ENCODE measurements around the gene POM121C. TPM values are rescaled to one million over a fixed set of nuclear protein-coding genes. Genes with fewer than 3 reads are reported as not detected.
A peak's percentile ranks its signal among the peaks of the same experiment; 100 is the strongest.
"Not testable (repeated sequence)": the region's sequence is repeated elsewhere in the genome, so short reads cannot be mapped to it uniquely, and the experiment has no call there.

POM121C gene
- polyA plus RNA-seq, 1 of the 3 experiments (the other 2 are of a cell fraction), result 20.4 TPM

DNA sequence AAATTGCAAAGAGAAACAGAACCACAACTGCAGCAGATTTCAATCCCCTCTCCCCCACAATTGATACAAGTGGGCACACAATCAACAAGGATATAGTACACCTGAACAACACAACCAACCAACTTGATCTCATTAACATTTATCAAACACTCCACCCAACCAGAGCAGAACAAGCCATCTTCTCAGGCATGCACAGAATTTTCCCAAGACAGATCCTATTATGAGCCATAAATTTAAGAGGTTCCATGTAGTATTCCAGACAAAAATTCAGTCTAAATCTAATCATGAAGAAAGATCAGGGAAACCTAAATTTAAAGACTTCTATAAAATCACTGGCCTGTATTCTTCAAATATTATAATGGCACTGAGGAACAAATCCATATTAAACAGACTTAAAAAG is 35.6 kb upstream of the POM121C start:
- H3K27ac ChIP-seq (ENCODE audit: low read depth in 2 of 2, low read length in 1 of 2); CTCF ChIA-PET; POLR2A ChIA-PET; H3K9me2 ChIP-seq; H3K9ac ChIP-seq; H3K27me3 ChIP-seq (ENCODE audit: insufficient read depth); DNase-seq; H3F3A ChIP-seq (replicated peaks; ENCODE audit: insufficient read depth); H2AFZ ChIP-seq (ENCODE audit: low read depth); H3K4me2 ChIP-seq; H3K4me3 ChIP-seq (ENCODE audit: low read depth in 2 of 2, low read length in 1 of 2); H3K4me1 ChIP-seq (ENCODE audit: control insufficient read depth in 1 of 2, insufficient read depth in 2 of 2, low read depth in 1 of 2, low read length in 1 of 2): not testable (repeated sequence)
- Histone ChIP-seq H3K9me3 (peaks cover 12% of the 10 kb centered on the region), H4K20me1 (ENCODE audit: insufficient read depth) (peaks cover 16% of the 10 kb centered on the region), H3K36me3 (replicated peaks in 1 of 2; ENCODE audit: control insufficient read depth in 1 of 2, insufficient read depth in 2 of 2, low read length in 1 of 2) (peaks cover 40 to 79% of the 10 kb centered on the region in 2 experiments), H3K79me2 (ENCODE audit: insufficient read depth) (peaks cover 94% of the 10 kb centered on the region)

GRCh38 chr7:75518842-75519241 is 32.7 kb upstream of the POM121C start:
- H3K4me1 ChIP-seq (ENCODE audit: control insufficient read depth in 1 of 2, insufficient read depth in 2 of 2, low read depth in 1 of 2, low read length in 1 of 2); H3K4me3 ChIP-seq (ENCODE audit: low read depth in 2 of 2, low read length in 1 of 2); DNase-seq; H3K9me2 ChIP-seq; H4K20me1 ChIP-seq (ENCODE audit: insufficient read depth); H3F3A ChIP-seq (replicated peaks; ENCODE audit: insufficient read depth); H3K27me3 ChIP-seq (ENCODE audit: insufficient read depth); H3K9ac ChIP-seq; H2AFZ ChIP-seq (ENCODE audit: low read depth); POLR2A ChIA-PET; H3K27ac ChIP-seq (ENCODE audit: low read depth in 2 of 2, low read length in 1 of 2); H3K4me2 ChIP-seq: not testable (repeated sequence)
- peaks cover 12% of the 10 kb centered on the region for H3K9me3 ChIP-seq
- CTCF ChIA-PET, result interaction anchor here (0.7 kb wide), 1 partner anchor 121 kb away, joined by 3 read pairs; no protein-coding TSS in a partner anchor
- H3K36me3 ChIP-seq (replicated peaks in 1 of 2; ENCODE audit: control insufficient read depth in 1 of 2, insufficient read depth in 2 of 2, low read length in 1 of 2), result peaks cover 40 to 66% of the 10 kb centered on the region in 2 experiments
- 99% methylated on average over 2 of the region's 2 CpGs for WGBS (ENCODE audit: low lambda C conversion rate)
- H3K79me2 ChIP-seq (ENCODE audit: insufficient read depth), result peaks cover 65% of the 10 kb centered on the region

GRCh38 chr7:75509033-75509432 is 22.9 kb upstream of the POM121C start:
- H3K27me3 ChIP-seq (ENCODE audit: insufficient read depth); CTCF ChIA-PET; H4K20me1 ChIP-seq (ENCODE audit: insufficient read depth); H3K9ac ChIP-seq; H3K27ac ChIP-seq (ENCODE audit: low read depth in 2 of 2, low read length in 1 of 2); H3K9me2 ChIP-seq; H3K4me3 ChIP-seq (ENCODE audit: low read depth in 2 of 2, low read length in 1 of 2); POLR2A ChIA-PET; H3K36me3 ChIP-seq (replicated peaks in 1 of 2; ENCODE audit: control insufficient read depth in 1 of 2, insufficient read depth in 2 of 2, low read length in 1 of 2); DNase-seq; H3K4me1 ChIP-seq (ENCODE audit: control insufficient read depth in 1 of 2, insufficient read depth in 2 of 2, low read depth in 1 of 2, low read length in 1 of 2); H3K4me2 ChIP-seq; H2AFZ ChIP-seq (ENCODE audit: low read depth); H3K79me2 ChIP-seq (ENCODE audit: insufficient read depth); H3F3A ChIP-seq (replicated peaks; ENCODE audit: insufficient read depth); H3K9me3 ChIP-seq: not testable (repeated sequence)
- WGBS (ENCODE audit: low lambda C conversion rate), result no CpG with 5 or more reads among the region's 4 CpGs

- H4K20me1 ChIP-seq (ENCODE audit: insufficient read depth); H3K9me3 ChIP-seq; H3K79me2 ChIP-seq (ENCODE audit: insufficient read depth); H3K36me3 ChIP-seq (replicated peaks in 1 of 2; ENCODE audit: control insufficient read depth in 1 of 2, insufficient read depth in 2 of 2, low read length in 1 of 2); H3K27ac ChIP-seq (ENCODE audit: low read depth in 2 of 2, low read length in 1 of 2); H3K4me2 ChIP-seq; POLR2A ChIA-PET; H3K4me1 ChIP-seq (ENCODE audit: control insufficient read depth in 1 of 2, insufficient read depth in 2 of 2, low read depth in 1 of 2, low read length in 1 of 2); H3K4me3 ChIP-seq (ENCODE audit: low read depth in 2 of 2, low read length in 1 of 2); H3K9ac ChIP-seq; H3F3A ChIP-seq (replicated peaks; ENCODE audit: insufficient read depth); CTCF ChIA-PET; H3K9me2 ChIP-seq; DNase-seq; H3K27me3 ChIP-seq (ENCODE audit: insufficient read depth); H2AFZ ChIP-seq (ENCODE audit: low read depth): not testable (repeated sequence)
- 96% methylated on average over 6 of the region's 6 CpGs for WGBS (ENCODE audit: low lambda C conversion rate)
These were observed 5.9 kb upstream of the POM121C start, which contains the start of gene SPDYE5 for GRCh38 chr7:75492020-75492419. Gene SPDYE5 (plus strand): TSS chr7:75492320. CDS start chr7:75494048, 1,728 bp downstream.

DNA sequence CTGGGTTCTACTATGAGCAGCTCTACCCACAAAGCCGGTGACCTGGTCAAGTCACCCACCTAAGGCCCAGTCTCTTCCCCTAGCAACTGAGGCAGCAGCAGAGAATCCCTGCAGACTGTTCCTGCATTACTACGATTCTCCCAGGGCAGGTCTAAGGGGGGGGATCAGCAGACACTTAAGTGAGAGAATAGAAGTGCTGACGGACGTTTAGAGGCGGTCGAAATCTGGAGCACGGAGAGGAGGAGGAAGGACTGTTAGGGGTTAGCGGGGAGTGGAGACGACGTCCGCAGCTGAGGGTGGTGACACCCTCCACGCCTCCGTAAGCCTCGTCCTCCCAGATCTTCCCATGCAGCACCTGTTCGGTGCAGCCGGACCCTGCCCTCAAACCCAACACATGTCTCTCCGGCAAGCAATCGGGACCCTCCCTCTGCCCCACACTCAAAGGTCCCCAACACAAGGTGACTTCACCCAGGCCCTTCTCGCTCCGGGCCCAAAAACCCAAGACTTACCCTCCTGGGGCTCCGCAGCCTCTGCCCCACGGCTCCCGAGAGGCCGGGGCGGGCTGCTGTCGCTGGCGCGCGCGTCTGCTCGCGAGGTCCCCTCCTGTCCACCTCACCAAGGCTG is 632 bp downstream of the POM121C start:
- H4K20me1 ChIP-seq (ENCODE audit: insufficient read depth); POLR2A ChIA-PET; H3K36me3 ChIP-seq (replicated peaks in 1 of 2; ENCODE audit: control insufficient read depth in 1 of 2, insufficient read depth in 2 of 2, low read length in 1 of 2); H3K27me3 ChIP-seq (ENCODE audit: insufficient read depth); H3K4me1 ChIP-seq (ENCODE audit: control insufficient read depth in 1 of 2, insufficient read depth in 2 of 2, low read depth in 1 of 2, low read length in 1 of 2); H3K9me2 ChIP-seq; H3K9me3 ChIP-seq; CTCF ChIA-PET; H3F3A ChIP-seq (replicated peaks; ENCODE audit: insufficient read depth); DNase-seq: not testable (repeated sequence)
- H3K4me2 ChIP-seq, result peak overlapping the region; percentile 93
- peak overlapping the region; percentile 93 for H3K9ac ChIP-seq
- WGBS (ENCODE audit: low lambda C conversion rate), result 0% methylated on average over 15 of the region's 32 CpGs
- peak overlapping the region in 1 of 2 experiments; percentile 75; a peak in 3 of 4 replicates for H3K27ac ChIP-seq (ENCODE audit: low read depth in 2 of 2, low read length in 1 of 2)
- peak overlapping the region; percentile 100 for H2AFZ ChIP-seq (ENCODE audit: low read depth)
- H3K4me3 ChIP-seq (ENCODE audit: low read depth in 2 of 2, low read length in 1 of 2), result peak overlapping the region; percentile 86 to 93
- H3K79me2 ChIP-seq (ENCODE audit: insufficient read depth), result peaks cover 41% of the 10 kb centered on the region

DNA sequence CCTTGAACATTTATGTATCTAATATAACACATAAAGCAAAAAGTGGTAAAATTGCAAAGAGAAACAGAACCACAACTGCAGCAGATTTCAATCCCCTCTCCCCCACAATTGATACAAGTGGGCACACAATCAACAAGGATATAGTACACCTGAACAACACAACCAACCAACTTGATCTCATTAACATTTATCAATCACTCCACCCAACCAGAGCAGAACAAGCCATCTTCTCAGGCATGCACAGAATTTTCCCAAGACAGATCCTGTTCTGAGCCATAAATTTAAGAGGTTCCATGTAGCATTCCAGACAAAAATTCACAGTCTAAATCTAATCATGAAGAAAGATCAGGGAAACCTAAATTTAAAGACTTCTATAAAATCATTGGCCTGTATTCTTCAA is 5.8 kb downstream of the POM121C start:
- CTCF ChIA-PET; DNase-seq; H3K27me3 ChIP-seq (ENCODE audit: insufficient read depth); H3K4me2 ChIP-seq; H3K4me3 ChIP-seq (ENCODE audit: low read depth in 2 of 2, low read length in 1 of 2); H3K9me2 ChIP-seq; H4K20me1 ChIP-seq (ENCODE audit: insufficient read depth); H3K4me1 ChIP-seq (ENCODE audit: control insufficient read depth in 1 of 2, insufficient read depth in 2 of 2, low read depth in 1 of 2, low read length in 1 of 2); POLR2A ChIA-PET; H2AFZ ChIP-seq (ENCODE audit: low read depth); H3K27ac ChIP-seq (ENCODE audit: low read depth in 2 of 2, low read length in 1 of 2); H3F3A ChIP-seq (replicated peaks; ENCODE audit: insufficient read depth); H3K9ac ChIP-seq; H3K9me3 ChIP-seq: not testable (repeated sequence)
- peaks cover 0 to 15% of the 10 kb centered on the region in 2 experiments for H3K36me3 ChIP-seq (replicated peaks in 1 of 2; ENCODE audit: control insufficient read depth in 1 of 2, insufficient read depth in 2 of 2, low read length in 1 of 2)
- H3K79me2 ChIP-seq (ENCODE audit: insufficient read depth), result peaks cover 58% of the 10 kb centered on the region
